DMS53 (cell line): ENCODE data around the gene PMVK.
A peak's percentile ranks its signal among the peaks of the same experiment; 100 is the strongest.
"Not testable (repeated sequence)": the region's sequence is repeated elsewhere in the genome, so short reads cannot be mapped to it uniquely, and the experiment has no call there.

Source experiments
- DNase-seq: peaks from one replicate; lab custom pipeline; 2025; lab: John Stamatoyannopoulos, UW

The PMVK gene

GRCh38 chr1:154912755-154913154 is 23.8 kb downstream of the PMVK start:
- DNase-seq: no peak

GRCh38 chr1:154911691-154912550 is 24.6 kb downstream of the PMVK start:
- DNase-seq: peak; percentile 61

- DNase-seq: no peak
Observed at GRCh38 chr1:154910851-154911250, 25.7 kb downstream of the PMVK start.

GRCh38 chr1:154908937-154909336 is 27.6 kb downstream of the PMVK start:
- DNase-seq: no peak

- DNase-seq: not testable (repeated sequence)
Observed at GRCh38 chr1:154908129-154908528, 28.4 kb downstream of the PMVK start.

GRCh38 chr1:154906621-154907081 is 29.9 kb downstream of the PMVK start:
- DNase-seq: peak; percentile 52

GRCh38 chr1:154902938-154903566 is 33.5 kb downstream of the PMVK start:
- no peak for DNase-seq

- DNase-seq: no peak
Observed at GRCh38 chr1:154901591-154901990, 34.9 kb downstream of the PMVK start.

- DNase-seq: no peak
Observed at GRCh38 chr1:154899041-154899440, 37.5 kb downstream of the PMVK start.

- DNase-seq: no peak
Observed at GRCh38 chr1:154896771-154897286, 39.7 kb downstream of the PMVK start.

- DNase-seq: no peak
Observed at GRCh38 chr1:154895798-154896197, 40.7 kb downstream of the PMVK start.

- DNase-seq: no peak
Observed at GRCh38 chr1:154891452-154891851, 45.1 kb downstream of the PMVK start.

- no peak for DNase-seq
Observed at GRCh38 chr1:154888757-154889156, 47.8 kb downstream of the PMVK start.

- no peak for DNase-seq
Observed at GRCh38 chr1:154886281-154887015, 50.1 kb downstream of the PMVK start.

GRCh38 chr1:154884869-154885701 is 51.4 kb downstream of the PMVK start:
- DNase-seq: peak; percentile 67

- no peak for DNase-seq
Observed at GRCh38 chr1:154883919-154884868, 52.3 kb downstream of the PMVK start.

- DNase-seq: no peak
Observed at GRCh38 chr1:154881820-154882535, 54.5 kb downstream of the PMVK start.

- DNase-seq: no peak
Observed at GRCh38 chr1:154880671-154881070, 55.8 kb downstream of the PMVK start.

- DNase-seq: no peak
Observed at GRCh38 chr1:154879038-154879421, 57.5 kb downstream of the PMVK start.
